ENCODE data around the gene GTF2IRD1. TPM values are rescaled to one million over a fixed set of nuclear protein-coding genes. Genes with fewer than 3 reads are reported as not detected.
A peak's percentile ranks its signal among the peaks of the same experiment; 100 is the strongest.

Gene GTF2IRD1
- total RNA-seq, 4 donors from 2014 or later = 14.6 to 35.7 (median 17.1) TPM

GRCh38 chr7:74569501-74570075 is 115.9 kb downstream of the GTF2IRD1 start:
- Histone ChIP-seq H3K27me3 (no peaks in the 10 kb centered on the region), H3K9me3 (no peaks in the 10 kb centered on the region), H3K27ac (no peak overlapping the region), H3K4me1 (peaks cover 0 to 2% (median 0%) of the 10 kb centered on the region in 4 donors), H3K4me3 (no peak overlapping the region), H3K36me3 (peaks cover 0 to 5% (median 0%) of the 10 kb centered on the region in 3 donors)
- TF ChIP-seq CTCF (IDR thresholded peaks at IDR 0.05) (no peak), POLR2A (IDR thresholded peaks at IDR 0.05) (no peak)
- no peak for DNase-seq (ENCODE audit: low spot score in 2 of 2)
- 84 to 88% methylated on average over 14 of the region's 14 CpGs for WGBS, 2 donors

GRCh38 chr7:74570533-74571156 is 116.9 kb downstream of the GTF2IRD1 start:
- WGBS, 2 donors = 87 to 90% methylated on average over 13 of the region's 13 CpGs
- Histone ChIP-seq H3K36me3 (no peaks in the 10 kb centered on the region), H3K27me3 (no peaks in the 10 kb centered on the region), H3K27ac (no peak overlapping the region), H3K9me3 (no peaks in the 10 kb centered on the region), H3K4me3 (no peak overlapping the region), H3K4me1 (peaks cover 0 to 2% (median 0%) of the 10 kb centered on the region in 4 donors)
- no peak for DNase-seq (ENCODE audit: low spot score in 2 of 2)
- TF ChIP-seq EP300 (IDR thresholded peaks at IDR 0.05) (no peak), CTCF (IDR thresholded peaks at IDR 0.05) (no peak), POLR2A (IDR thresholded peaks at IDR 0.05) (no peak)

- TF ChIP-seq POLR2A (IDR thresholded peaks at IDR 0.05) = no peak
- no peak for TF ChIP-seq CTCF (IDR thresholded peaks at IDR 0.05)
- TF ChIP-seq EP300 (IDR thresholded peaks at IDR 0.05) = no peak
- DNase-seq (ENCODE audit: low spot score in 2 of 2) = no peak
- 49 to 52% methylated on average over 10 of the region's 10 CpGs for WGBS, 2 donors
These were observed 118.7 kb downstream of the GTF2IRD1 start for GRCh38 chr7:74572301-74572979.

GRCh38 chr7:74573512-74573911 is 119.8 kb downstream of the GTF2IRD1 start:
- Histone ChIP-seq H3K36me3 (no peaks in the 10 kb centered on the region), H3K4me1 (peaks cover 0 to 9% (median 0%) of the 10 kb centered on the region in 4 donors), H3K9me3 (no peaks in the 10 kb centered on the region), H3K27me3 (no peaks in the 10 kb centered on the region), H3K4me3 (no peak overlapping the region), H3K27ac (peak overlapping the region in 2 of 4 donors; percentile 72 to 75)
- DNase-seq (ENCODE audit: low spot score in 2 of 2) = no peak
- 82 to 84% methylated on average over 8 of the region's 8 CpGs for WGBS, 2 donors
- TF ChIP-seq POLR2A (IDR thresholded peaks at IDR 0.05) (no peak), CTCF (IDR thresholded peaks at IDR 0.05) (no peak), EP300 (IDR thresholded peaks at IDR 0.05) (no peak)

More at GRCh38 chr7:74572301-74572979, 118.7 kb downstream of the GTF2IRD1 start:
- peaks cover 0 to 2% (median 0%) of the 10 kb centered on the region in 4 donors for H3K4me1 ChIP-seq
- no peaks in the 10 kb centered on the region for H3K36me3 ChIP-seq
- peak overlapping the region in 3 of 4 donors; percentile 23 to 75 (median 72) for H3K27ac ChIP-seq
- H3K27me3 ChIP-seq = no peaks in the 10 kb centered on the region
- no peak overlapping the region for H3K4me3 ChIP-seq
- H3K9me3 ChIP-seq = no peaks in the 10 kb centered on the region
